ENCODE data around the gene ATRN. TPM values are rescaled to one million over a fixed set of nuclear protein-coding genes. Genes with fewer than 3 reads are reported as not detected.
A peak's percentile ranks its signal among the peaks of the same experiment; 100 is the strongest.

Gene ATRN
- total and polyA plus RNA-seq, 8 donors: 2.9 to 63.9 (median 24.2) TPM

GRCh38 chr20:3681931-3682781 lies 211.3 kb downstream of the ATRN start, which contains the start of gene ADAM33:
TSS of gene ADAM33 (minus strand) at chr20:3682010. CDS start at chr20:3682004, 6 bp downstream.
- intact Hi-C loops (cut with DNase I; ENCODE audit: low total_unique reads): no loop called here
- 5 to 12% (median 10%) methylated on average over 34 to 65 of the region's 65 CpGs for whole genome bisulfite sequencing, 5 donors
- Histone ChIP-seq H3K27me3 (peaks cover 0 to 39% (median 25%) of the 10 kb centered on the region in 3 donors), H3K27ac (peak within 1 kb of the TSS; percentile 42 to 87 (median 82)), H3K36me3 (no peaks in the 10 kb centered on the region), H3K9me3 (no peaks in the 10 kb centered on the region), H3K4me3 (peak within 1 kb of the TSS; percentile 51 to 56 (median 55)), H3K4me1 (peaks cover 28 to 64% (median 48%) of the 10 kb centered on the region in 4 donors)
- TF ChIP-seq EP300 (IDR thresholded peaks at IDR 0.05) (no peak), POLR2A (IDR thresholded peaks at IDR 0.05) (no peak), POLR2AphosphoS5 (IDR thresholded peaks at IDR 0.05) (no peak), CTCF (IDR thresholded peaks at IDR 0.05) (no peak)
- peak; percentile 36 to 69 for DNase-seq

- DNase-seq: no peak
- Histone ChIP-seq H3K4me1 (peaks cover 15 to 48% (median 30%) of the 10 kb centered on the region in 4 donors), H3K9me3 (no peaks in the 10 kb centered on the region), H3K4me3 (no peak overlapping the region), H3K27me3 (peaks cover 0 to 29% (median 23%) of the 10 kb centered on the region in 3 donors), H3K36me3 (no peaks in the 10 kb centered on the region), H3K27ac (no peak overlapping the region)
- TF ChIP-seq POLR2AphosphoS5 (IDR thresholded peaks at IDR 0.05): no peak
- no peak for TF ChIP-seq POLR2A (IDR thresholded peaks at IDR 0.05)
- TF ChIP-seq EP300 (IDR thresholded peaks at IDR 0.05): no peak
- no peak for TF ChIP-seq CTCF (IDR thresholded peaks at IDR 0.05)
- intact Hi-C loops (cut with DNase I; ENCODE audit: low total_unique reads): no loop called here
- WGBS, 5 donors: 49 to 59% (median 51%) methylated on average over 4 to 7 of the region's 7 CpGs
Measured at GRCh38 chr20:3685341-3685740, 214.5 kb downstream of the ATRN start.

- TF ChIP-seq EP300 (IDR thresholded peaks at IDR 0.05) (no peak), CTCF (IDR thresholded peaks at IDR 0.05) (no peak), POLR2A (IDR thresholded peaks at IDR 0.05) (no peak), POLR2AphosphoS5 (IDR thresholded peaks at IDR 0.05) (no peak)
- intact Hi-C loops (cut with DNase I; ENCODE audit: low total_unique reads): no loop called here
- H3K27ac ChIP-seq: peak overlapping the region in 4 of 5 donors; percentile 60 to 82 (median 74)
- WGBS, 5 donors: 64 to 81% (median 68%) methylated on average over 7 of the region's 7 CpGs
- H3K27me3 ChIP-seq: peaks cover 0 to 19% (median 13%) of the 10 kb centered on the region in 3 donors
- H3K4me1 ChIP-seq: peaks cover 12 to 37% (median 21%) of the 10 kb centered on the region in 4 donors
- H3K36me3 ChIP-seq: no peaks in the 10 kb centered on the region
- no peak overlapping the region for H3K4me3 ChIP-seq
- no peaks in the 10 kb centered on the region for H3K9me3 ChIP-seq
- DNase-seq: no peak
Measured at GRCh38 chr20:3686421-3686820, 215.6 kb downstream of the ATRN start.

GRCh38 chr20:3686867-3687321 lies 216.1 kb downstream of the ATRN start:
- peak; percentile 52 to 93 for DNase-seq
- Histone ChIP-seq H3K27ac (peak overlapping the region in 4 of 5 donors; percentile 60 to 82 (median 74)), H3K9me3 (no peaks in the 10 kb centered on the region), H3K27me3 (peaks cover 0 to 14% (median 8%) of the 10 kb centered on the region in 3 donors), H3K4me1 (peaks cover 7 to 33% (median 16%) of the 10 kb centered on the region in 4 donors), H3K36me3 (no peaks in the 10 kb centered on the region), H3K4me3 (no peak overlapping the region)
- intact Hi-C loops (cut with DNase I; ENCODE audit: low total_unique reads): no loop called here
- TF ChIP-seq EP300 (IDR thresholded peaks at IDR 0.05): no peak
- TF ChIP-seq POLR2AphosphoS5 (IDR thresholded peaks at IDR 0.05): peak in 2 of 3 donors; percentile 47 to 85
- TF ChIP-seq CTCF (IDR thresholded peaks at IDR 0.05): no peak
- TF ChIP-seq POLR2A (IDR thresholded peaks at IDR 0.05): no peak
- 18 to 54% (median 44%) methylated on average over 9 of the region's 9 CpGs for WGBS, 5 donors

All from stomach (tissue), 9 donors.